ENCODE measurements around the gene SMIM30. TPM values are rescaled to one million over a fixed set of nuclear protein-coding genes. Genes with fewer than 3 reads are reported as not detected.
A peak's percentile ranks its signal among the peaks of the same experiment; 100 is the strongest.

The SMIM30 gene
- total RNA-seq, 6 donors from 2014 or later: 8.4 to 48.8 (median 34.9) TPM

DNA sequence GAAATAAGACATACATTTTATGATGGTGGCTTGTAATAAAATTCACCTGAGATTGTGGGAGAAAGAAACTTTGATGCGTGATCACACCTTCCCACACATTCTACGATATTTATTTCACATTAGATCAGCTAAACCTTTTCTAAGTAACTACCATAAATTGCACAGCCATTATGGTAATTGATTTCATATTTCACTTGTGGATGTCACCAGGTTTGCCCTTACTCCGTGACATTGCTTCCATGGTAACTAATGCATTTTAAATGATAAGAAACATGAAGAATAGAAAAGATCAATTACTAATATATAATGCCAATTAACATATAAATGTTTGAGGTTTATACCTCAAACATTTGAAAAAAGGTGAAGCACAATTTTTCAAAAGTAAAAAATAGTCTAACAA lies 35.8 kb upstream of the SMIM30 start:
- ATAC-seq (ENCODE audit: low FRiP score in 2 of 2): no peak

DNA sequence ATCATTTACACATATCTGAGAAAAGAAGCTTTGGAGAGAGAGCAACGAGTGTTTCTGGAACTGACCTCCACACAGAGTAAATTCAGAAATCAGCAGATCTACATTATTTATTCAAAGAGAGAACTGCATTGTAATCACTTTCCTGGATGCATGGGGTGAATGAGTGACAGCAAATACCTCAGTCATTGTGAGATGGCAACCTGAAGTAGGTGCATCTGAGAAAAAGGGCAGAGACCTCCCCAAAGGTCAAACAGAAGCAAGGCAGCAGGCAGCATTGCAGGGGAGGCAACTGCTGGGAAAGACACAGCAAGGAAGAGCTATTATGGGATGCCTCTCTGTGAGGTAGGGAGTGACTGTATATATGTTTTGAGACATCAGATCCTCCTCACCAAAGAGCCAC lies 26.5 kb upstream of the SMIM30 start:
- no peak for ATAC-seq (ENCODE audit: low FRiP score in 2 of 2)
- DNase-seq: no peak
- no peaks in the 10 kb centered on the region for H3K9me3 ChIP-seq
- no peak overlapping the region for H3K27ac ChIP-seq
- H3K4me1 ChIP-seq: no peaks in the 10 kb centered on the region
- no peaks in the 10 kb centered on the region for H3K36me3 ChIP-seq
- no peaks in the 10 kb centered on the region for H3K27me3 ChIP-seq
- TF ChIP-seq CTCF (IDR thresholded peaks at IDR 0.05): no peak
- TF ChIP-seq EP300 (IDR thresholded peaks at IDR 0.05): no peak
- TF ChIP-seq POLR2A (IDR thresholded peaks at IDR 0.05): no peak
- TF ChIP-seq POLR2AphosphoS5 (IDR thresholded peaks at IDR 0.05): no peak
- H3K4me3 ChIP-seq: no peak overlapping the region
- WGBS, 2 donors: 35 to 44% methylated on average over 1 of the region's 1 CpG

More for the DNA sequence above, 35.8 kb upstream of the SMIM30 start:
- Histone ChIP-seq H3K27ac (no peak overlapping the region), H3K9me3 (no peaks in the 10 kb centered on the region), H3K27me3 (no peaks in the 10 kb centered on the region), H3K4me1 (no peaks in the 10 kb centered on the region), H3K36me3 (no peaks in the 10 kb centered on the region), H3K4me3 (no peak overlapping the region)
- no peak for DNase-seq
- 86 to 88% methylated on average over 3 of the region's 3 CpGs for WGBS, 2 donors
- TF ChIP-seq EP300 (IDR thresholded peaks at IDR 0.05) (no peak), POLR2AphosphoS5 (IDR thresholded peaks at IDR 0.05) (no peak), POLR2A (IDR thresholded peaks at IDR 0.05) (no peak), CTCF (IDR thresholded peaks at IDR 0.05) (no peak)

GRCh38 chr7:113143486-113144257 lies 25.3 kb upstream of the SMIM30 start:
- WGBS, 2 donors: 72 to 85% methylated on average over 2 of the region's 2 CpGs
- TF ChIP-seq EP300 (IDR thresholded peaks at IDR 0.05): no peak
- TF ChIP-seq CTCF (IDR thresholded peaks at IDR 0.05): no peak
- no peak for TF ChIP-seq POLR2A (IDR thresholded peaks at IDR 0.05)
- TF ChIP-seq POLR2AphosphoS5 (IDR thresholded peaks at IDR 0.05): no peak
- H3K9me3 ChIP-seq: no peaks in the 10 kb centered on the region
- ATAC-seq (ENCODE audit: low FRiP score in 2 of 2): peak in 1 of 2 donors; percentile 55
- H3K36me3 ChIP-seq: no peaks in the 10 kb centered on the region
- H3K27ac ChIP-seq: no peak overlapping the region
- no peaks in the 10 kb centered on the region for H3K27me3 ChIP-seq
- no peak for DNase-seq
- no peak overlapping the region for H3K4me3 ChIP-seq
- H3K4me1 ChIP-seq: no peaks in the 10 kb centered on the region

DNA sequence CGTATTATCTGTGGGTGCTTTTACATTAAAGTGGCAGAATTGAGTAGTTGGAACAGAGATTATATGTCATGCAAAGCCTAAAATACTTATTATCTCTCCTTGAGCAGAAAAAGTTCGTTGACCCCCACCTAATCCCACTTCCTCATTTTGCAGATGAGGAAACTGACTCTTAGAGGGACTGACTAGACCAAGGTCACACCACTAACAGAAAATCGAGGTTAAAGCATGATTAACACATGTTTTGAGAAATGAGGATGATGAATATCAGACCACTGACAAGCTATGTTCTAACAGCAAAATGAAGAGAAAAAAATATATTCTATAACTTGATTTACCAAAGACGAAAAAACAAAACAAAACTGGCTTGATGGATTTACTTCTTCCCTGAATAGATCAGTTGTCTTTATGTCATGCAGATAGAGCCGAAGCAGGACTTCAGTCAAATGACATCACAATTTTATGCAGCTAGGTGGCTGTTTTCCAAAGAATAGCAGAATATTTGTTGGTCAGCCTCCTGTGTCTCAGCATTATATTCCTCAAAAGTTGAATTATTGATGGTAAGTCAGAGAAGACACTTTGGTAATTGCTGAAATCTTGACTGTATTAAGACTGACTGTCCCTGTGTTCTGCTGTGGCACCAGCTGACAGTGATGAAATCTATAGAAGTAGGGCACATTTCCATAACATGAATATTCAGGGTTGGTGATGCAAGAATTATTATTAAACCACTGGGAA lies 24.2 kb upstream of the SMIM30 start:
- Histone ChIP-seq H3K4me3 (no peak overlapping the region), H3K27ac (no peak overlapping the region)
- WGBS, 2 donors: 56 to 62% methylated on average over 5 of the region's 5 CpGs

More for the DNA sequence above, 24.2 kb upstream of the SMIM30 start:
- TF ChIP-seq EP300 (IDR thresholded peaks at IDR 0.05) (no peak), POLR2A (IDR thresholded peaks at IDR 0.05) (no peak), POLR2AphosphoS5 (IDR thresholded peaks at IDR 0.05) (no peak), CTCF (IDR thresholded peaks at IDR 0.05) (no peak)
- Histone ChIP-seq H3K27me3 (no peaks in the 10 kb centered on the region), H3K9me3 (no peaks in the 10 kb centered on the region), H3K36me3 (no peaks in the 10 kb centered on the region), H3K4me1 (no peaks in the 10 kb centered on the region)
- DNase-seq (no peak), ATAC-seq (ENCODE audit: low FRiP score in 2 of 2) (no peak)
